HG02870 (cell line): ENCODE data around the gene GCLM.

Experiments used
- ATAC-seq: cut with Tn5 transposase; IDR thresholded peaks from one replicate; pipeline ENCODE4 v1.9.1; 2021; ENCODE audit warnings: mild to moderate bottlenecking, moderate library complexity; ENCODE audit not compliant: unreplicated experiment

GCLM gene

GRCh38 chr1:93847811-93848288 is 61.4 kb downstream of the GCLM start:
- ATAC-seq: peak; percentile 22

GRCh38 chr1:93846992-93847810 is 62.0 kb downstream of the GCLM start:
- peak; percentile 56 for ATAC-seq

- ATAC-seq: peak; percentile 48
Measured at GRCh38 chr1:93846206-93846991, 62.8 kb downstream of the GCLM start.

- peak; percentile 4 for ATAC-seq
Measured at GRCh38 chr1:93845538-93846205, 63.6 kb downstream of the GCLM start.

- no peak for ATAC-seq
Measured at GRCh38 chr1:93844262-93845045, 64.8 kb downstream of the GCLM start.

- no peak for ATAC-seq
Measured at GRCh38 chr1:93842750-93843500, 66.3 kb downstream of the GCLM start.

- ATAC-seq: no peak
Measured at GRCh38 chr1:93841771-93842170, 67.5 kb downstream of the GCLM start.

- no peak for ATAC-seq
Measured at GRCh38 chr1:93840956-93841482, 68.2 kb downstream of the GCLM start.

GRCh38 chr1:93839753-93840152 is 69.5 kb downstream of the GCLM start:
- ATAC-seq: no peak

- ATAC-seq: no peak
Measured at GRCh38 chr1:93839307-93839706, 69.9 kb downstream of the GCLM start.

GRCh38 chr1:93837961-93838360 is 71.3 kb downstream of the GCLM start:
- no peak for ATAC-seq
